ENCODE results near the gene CCDC85C.

The CCDC85C gene

DNA sequence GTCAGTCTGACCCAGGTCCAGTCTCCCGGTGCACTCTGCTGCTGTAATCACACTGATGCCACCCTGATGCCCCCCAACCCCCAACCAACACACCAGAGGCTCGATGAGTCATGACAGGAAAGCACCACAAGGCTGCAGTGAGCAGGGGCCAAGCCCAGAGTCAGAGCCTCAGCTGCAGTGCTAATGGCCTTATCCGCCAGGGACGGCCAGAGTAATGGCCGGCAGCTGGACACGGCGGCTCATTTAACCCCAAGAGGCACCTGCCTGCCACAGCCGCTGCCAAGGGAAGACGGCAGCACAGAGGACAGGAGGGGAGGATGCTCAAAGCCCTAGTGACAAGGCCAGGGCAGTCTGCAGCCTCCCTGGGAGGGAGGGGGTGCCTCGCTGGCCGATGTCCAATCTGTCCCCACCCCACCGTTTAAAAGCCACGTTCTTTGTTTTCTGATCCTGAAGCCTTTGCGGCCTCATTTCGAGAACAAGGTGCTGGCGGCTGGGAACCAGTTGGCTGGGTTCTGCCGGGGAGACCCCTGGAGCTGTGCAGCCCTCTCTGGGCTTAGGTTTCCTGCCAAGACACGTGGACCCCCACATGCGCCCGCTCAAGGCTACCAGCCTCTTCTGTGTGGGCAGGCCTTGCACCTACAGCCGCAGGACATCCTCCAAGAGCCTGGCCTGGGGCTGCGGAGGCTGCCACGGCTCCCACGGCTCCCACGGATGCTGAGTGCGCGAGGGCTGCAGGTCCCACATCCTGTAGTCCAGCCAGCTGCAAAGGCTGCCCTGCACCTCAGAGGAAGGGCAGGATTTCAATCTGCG is 13.1 kb downstream of the CCDC85C start:
- Histone ChIP-seq H3K4me3 (ENCODE audit: low read length) (no peak overlapping the region), H3K4me2 (ENCODE audit: low read length) (peak overlapping the region; percentile 39), H3K79me2 (ENCODE audit: low read length) (no peaks in the 10 kb centered on the region), H3K9me3 (ENCODE audit: insufficient read depth, low read length) (no peaks in the 10 kb centered on the region), H3K4me1 (ENCODE audit: low read length) (peaks cover 40% of the 10 kb centered on the region), H2AFZ (ENCODE audit: low read depth, low read length) (no peak overlapping the region), H3K27ac (ENCODE audit: low read length) (no peak overlapping the region), H3K27me3 (ENCODE audit: low read depth, low read length) (no peaks in the 10 kb centered on the region), H3K9ac (ENCODE audit: low read length) (no peak overlapping the region), H4K20me1 (ENCODE audit: insufficient read depth, low read length) (no peaks in the 10 kb centered on the region), H3K36me3 (replicated peaks; ENCODE audit: low read depth, low read length) (no peaks in the 10 kb centered on the region)
- TF ChIP-seq, protein P1, sequence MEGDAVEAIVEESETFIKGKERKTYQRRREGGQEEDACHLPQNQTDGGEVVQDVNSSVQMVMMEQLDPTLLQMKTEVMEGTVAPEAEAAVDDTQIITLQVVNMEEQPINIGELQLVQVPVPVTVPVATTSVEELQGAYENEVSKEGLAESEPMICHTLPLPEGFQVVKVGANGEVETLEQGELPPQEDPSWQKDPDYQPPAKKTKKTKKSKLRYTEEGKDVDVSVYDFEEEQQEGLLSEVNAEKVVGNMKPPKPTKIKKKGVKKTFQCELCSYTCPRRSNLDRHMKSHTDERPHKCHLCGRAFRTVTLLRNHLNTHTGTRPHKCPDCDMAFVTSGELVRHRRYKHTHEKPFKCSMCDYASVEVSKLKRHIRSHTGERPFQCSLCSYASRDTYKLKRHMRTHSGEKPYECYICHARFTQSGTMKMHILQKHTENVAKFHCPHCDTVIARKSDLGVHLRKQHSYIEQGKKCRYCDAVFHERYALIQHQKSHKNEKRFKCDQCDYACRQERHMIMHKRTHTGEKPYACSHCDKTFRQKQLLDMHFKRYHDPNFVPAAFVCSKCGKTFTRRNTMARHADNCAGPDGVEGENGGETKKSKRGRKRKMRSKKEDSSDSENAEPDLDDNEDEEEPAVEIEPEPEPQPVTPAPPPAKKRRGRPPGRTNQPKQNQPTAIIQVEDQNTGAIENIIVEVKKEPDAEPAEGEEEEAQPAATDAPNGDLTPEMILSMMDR (IDR thresholded peaks at IDR 0.05; ENCODE audit: low read depth, low read length): no peak
- no peak for TF ChIP-seq EZH2phosphoT487 (IDR thresholded peaks at IDR 0.05; ENCODE audit: low read depth)

DNA sequence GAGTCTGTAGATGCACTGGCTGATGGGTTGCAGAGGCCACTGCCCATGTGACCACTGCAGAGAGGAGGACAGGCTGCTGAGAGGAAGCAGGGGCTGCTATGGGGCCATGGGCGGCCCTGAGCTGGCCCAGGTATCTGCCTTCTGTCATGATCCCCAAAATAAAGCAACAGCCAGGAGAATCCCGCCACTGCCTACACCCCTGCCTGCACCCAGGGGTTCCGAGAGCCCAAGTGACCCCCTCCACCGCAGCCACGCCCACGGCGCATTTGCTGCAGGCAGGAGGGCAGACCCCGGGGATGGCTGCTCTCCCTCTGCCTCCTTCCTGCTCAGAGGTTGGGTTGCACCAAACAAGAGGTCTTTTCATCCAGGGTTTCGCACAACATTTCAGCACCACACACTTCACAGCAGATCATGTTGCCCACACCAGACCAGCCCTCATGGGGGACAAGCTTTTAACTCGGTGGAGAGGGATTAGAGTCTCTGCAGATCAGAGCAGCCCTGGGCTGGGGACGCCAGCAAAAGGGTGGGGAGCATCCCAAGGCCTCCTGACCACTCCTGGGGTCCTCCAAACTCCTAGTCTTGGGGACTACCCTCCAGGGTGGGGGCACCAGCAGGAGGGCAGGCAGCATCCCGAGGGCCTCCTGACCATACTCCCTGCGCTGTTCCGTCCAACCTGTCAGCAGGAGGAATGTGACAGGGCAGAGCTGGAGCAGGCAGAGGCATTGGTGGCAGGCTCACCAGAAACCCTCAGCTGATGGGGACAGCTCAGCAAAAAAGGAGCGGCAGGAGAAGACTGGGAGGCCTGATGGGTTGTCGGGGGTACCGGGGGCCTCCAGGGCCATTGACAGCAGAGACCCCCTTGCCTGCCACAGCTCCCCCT is 14.1 kb downstream of the CCDC85C start:
- no peak overlapping the region for H3K27ac ChIP-seq (ENCODE audit: low read length)
- no peaks in the 10 kb centered on the region for H3K36me3 ChIP-seq (replicated peaks; ENCODE audit: low read depth, low read length)
- no peak overlapping the region for H3K4me2 ChIP-seq (ENCODE audit: low read length)
- no peaks in the 10 kb centered on the region for H3K27me3 ChIP-seq (ENCODE audit: low read depth, low read length)
- peaks cover 29% of the 10 kb centered on the region for H3K4me1 ChIP-seq (ENCODE audit: low read length)
- no peak overlapping the region for H3K4me3 ChIP-seq (ENCODE audit: low read length)
- H3K9me3 ChIP-seq (ENCODE audit: insufficient read depth, low read length): no peaks in the 10 kb centered on the region
- H4K20me1 ChIP-seq (ENCODE audit: insufficient read depth, low read length): no peaks in the 10 kb centered on the region
- H3K9ac ChIP-seq (ENCODE audit: low read length): no peak overlapping the region
- TF ChIP-seq, protein P1 (IDR thresholded peaks at IDR 0.05; ENCODE audit: low read depth, low read length): no peak
- TF ChIP-seq EZH2phosphoT487 (IDR thresholded peaks at IDR 0.05; ENCODE audit: low read depth): no peak
- no peaks in the 10 kb centered on the region for H3K79me2 ChIP-seq (ENCODE audit: low read length)
- no peak overlapping the region for H2AFZ ChIP-seq (ENCODE audit: low read depth, low read length)

DNA sequence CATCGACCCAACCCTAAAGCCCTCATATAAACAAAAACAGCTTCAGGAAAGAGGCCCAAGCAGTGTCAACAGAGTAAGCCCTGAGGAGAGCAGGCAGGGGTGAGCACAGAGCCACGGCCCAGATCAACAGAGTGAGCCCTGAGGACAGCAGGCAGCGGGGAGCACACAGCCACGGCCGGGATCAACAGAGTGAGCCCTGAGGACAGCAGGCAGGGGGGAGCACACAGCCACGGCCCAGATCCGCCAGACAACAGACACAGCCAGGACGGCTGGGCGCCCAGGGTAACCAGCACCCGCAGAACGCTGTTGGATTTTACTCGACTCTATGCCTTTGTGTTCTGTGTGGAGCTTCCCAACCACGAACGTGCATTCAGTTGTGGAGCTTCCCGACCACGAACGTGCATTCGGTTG is 15.0 kb downstream of the CCDC85C start:
- Histone ChIP-seq H2AFZ (ENCODE audit: low read depth, low read length) (no peak overlapping the region), H3K36me3 (replicated peaks; ENCODE audit: low read depth, low read length) (no peaks in the 10 kb centered on the region), H3K79me2 (ENCODE audit: low read length) (no peaks in the 10 kb centered on the region), H3K27ac (ENCODE audit: low read length) (no peak overlapping the region), H3K9me3 (ENCODE audit: insufficient read depth, low read length) (no peaks in the 10 kb centered on the region), H3K4me3 (ENCODE audit: low read length) (no peak overlapping the region), H3K4me2 (ENCODE audit: low read length) (no peak overlapping the region), H4K20me1 (ENCODE audit: insufficient read depth, low read length) (no peaks in the 10 kb centered on the region), H3K4me1 (ENCODE audit: low read length) (peaks cover 21% of the 10 kb centered on the region), H3K27me3 (ENCODE audit: low read depth, low read length) (no peaks in the 10 kb centered on the region), H3K9ac (ENCODE audit: low read length) (no peak overlapping the region)
- TF ChIP-seq EZH2phosphoT487 (IDR thresholded peaks at IDR 0.05; ENCODE audit: low read depth): no peak
- TF ChIP-seq, protein P1 (IDR thresholded peaks at IDR 0.05; ENCODE audit: low read depth, low read length): no peak
